DOHH2 (cell line): Measurements from ENCODE around the gene LRCH1.
A peak's percentile ranks its signal among the peaks of the same experiment; 100 is the strongest.

Experiments
- CTCF ChIP-seq: fragments of 200-600 bp; sonication (generic); IDR thresholded peaks from one replicate; pipeline ENCODE4 v1.5.1; 2014; ENCODE audit warnings: antibody characterized with exemption, mild to moderate bottlenecking, low read depth, low read length; ENCODE audit not compliant: poor library complexity, severe bottlenecking
- EZH2phosphoT487 ChIP-seq: fragments of 200-600 bp; sonication (generic); IDR thresholded peaks from 2 replicates; pipeline ENCODE4 v1.6.1; 2017; ENCODE audit warnings: borderline replicate concordance, mild to moderate bottlenecking, antibody characterized with exemption, low read length, moderate library complexity, mixed read lengths

- TF ChIP-seq CTCF (peak; percentile 89), EZH2phosphoT487 (no peak)
Measured at GRCh38 chr13:46551410-46552302, 1.3 kb upstream of the LRCH1 start.
